ENCODE data around the gene TNNI3.

DNA sequence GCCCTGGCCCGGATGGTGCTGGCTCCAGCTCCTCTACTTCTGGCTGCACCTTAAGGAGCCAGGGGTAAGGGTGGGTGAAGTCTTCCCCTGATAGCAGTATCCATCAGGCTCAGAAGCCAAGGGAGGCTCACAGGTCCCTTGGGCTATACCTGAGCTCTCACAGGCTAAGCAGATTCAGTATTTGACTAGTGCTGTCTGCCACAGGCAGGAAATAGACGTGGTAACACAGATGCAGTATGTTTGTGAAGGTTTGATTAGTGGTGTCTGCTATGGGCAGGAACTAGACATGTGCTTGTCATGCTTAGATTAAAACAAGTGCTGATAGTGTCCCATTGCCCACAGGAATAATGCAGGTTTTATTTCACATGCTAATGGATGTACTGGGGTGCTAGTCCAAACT, 18.5 kb upstream of the TNNI3 start:
- TF ChIP-seq POLR2A (IDR thresholded peaks at IDR 0.05): no peak
- no peak for TF ChIP-seq CTCF (IDR thresholded peaks at IDR 0.05)
